HL-60 (cell line): Measurements from ENCODE around the gene C7orf57.
A peak's percentile ranks its signal among the peaks of the same experiment; 100 is the strongest.

Source experiments
- DNase-seq, 2 experiments: peaks; one replicate each; pipeline ENCODE4 v3.0.0-alpha.2; 2010 to 2020; ENCODE audit warnings: low read depth in 1 of 2, low spot score in 1 of 2
- H3K27ac ChIP-seq: fragments of 250-450 bp; sonication (Bioruptor Pico); replicated peaks from 2 replicates; pipeline ENCODE4 v1.5.1; 2020; ENCODE audit warnings: mild to moderate bottlenecking, moderate library complexity
- H3K27me3 ChIP-seq: fragments of 250-450 bp; sonication (Bioruptor Pico); 2 replicates; pipeline ENCODE4 v1.5.1; 2021; ENCODE audit warnings: mild to moderate bottlenecking, moderate library complexity; ENCODE audit not compliant: insufficient read depth, poor library complexity, severe bottlenecking
- H3K4me3 ChIP-seq: replicated peaks from 2 replicates; pipeline ENCODE4 v1.5.1; 2011; ENCODE audit warnings: mild to moderate bottlenecking, control low read depth, low read length; ENCODE audit not compliant: insufficient read depth
- GABPA ChIP-seq: IDR thresholded peaks from 2 replicates; pipeline ENCODE4 v1.6.1; 2012; ENCODE audit warnings: low read depth
- POLR2AphosphoS5 ChIP-seq: IDR thresholded peaks from 2 replicates; pipeline ENCODE4 v1.6.1; 2012; ENCODE audit warnings: low read depth
- SPI1 ChIP-seq: IDR thresholded peaks from 2 replicates; pipeline ENCODE4 v1.6.1; 2012; ENCODE audit warnings: low read depth, mild to moderate bottlenecking, borderline replicate concordance
- TF ChIP-seq, protein P1 (sequence below): IDR thresholded peaks from 2 replicates; pipeline ENCODE4 v1.6.1; 2012; ENCODE audit warnings: low read depth; ENCODE audit not compliant: insufficient replicate concordance
- TF ChIP-seq, protein P2 (sequence below): IDR thresholded peaks from one replicate; pipeline ENCODE4 v1.5.1; 2011; ENCODE audit warnings: low read length, control low read depth, inconsistent platforms; ENCODE audit not compliant: insufficient read depth

Gene C7orf57

DNA sequence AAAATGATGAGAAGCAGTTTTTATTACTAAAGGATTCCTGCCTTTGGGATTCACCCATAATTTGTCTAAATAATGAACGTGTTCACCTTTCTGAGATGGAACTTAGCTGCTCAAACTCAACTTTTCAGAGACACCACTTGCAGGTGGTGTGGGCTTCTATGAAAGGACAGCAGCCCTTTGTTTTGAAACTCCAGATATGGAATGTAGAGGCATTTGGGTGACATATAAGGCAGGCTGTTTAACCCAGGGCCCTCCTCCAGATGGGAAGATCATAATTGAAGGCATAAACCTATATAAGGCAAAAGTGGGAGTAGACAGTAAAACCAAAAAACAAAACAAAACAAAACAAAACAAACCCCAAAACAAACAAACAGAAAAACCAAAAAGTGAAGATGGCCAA is 44.1 kb upstream of the C7orf57 start:
- H3K27me3 ChIP-seq = no peaks in the 10 kb centered on the region
- no peak for TF ChIP-seq GABPA
- no peak for TF ChIP-seq SPI1
- TF ChIP-seq, protein P1, sequence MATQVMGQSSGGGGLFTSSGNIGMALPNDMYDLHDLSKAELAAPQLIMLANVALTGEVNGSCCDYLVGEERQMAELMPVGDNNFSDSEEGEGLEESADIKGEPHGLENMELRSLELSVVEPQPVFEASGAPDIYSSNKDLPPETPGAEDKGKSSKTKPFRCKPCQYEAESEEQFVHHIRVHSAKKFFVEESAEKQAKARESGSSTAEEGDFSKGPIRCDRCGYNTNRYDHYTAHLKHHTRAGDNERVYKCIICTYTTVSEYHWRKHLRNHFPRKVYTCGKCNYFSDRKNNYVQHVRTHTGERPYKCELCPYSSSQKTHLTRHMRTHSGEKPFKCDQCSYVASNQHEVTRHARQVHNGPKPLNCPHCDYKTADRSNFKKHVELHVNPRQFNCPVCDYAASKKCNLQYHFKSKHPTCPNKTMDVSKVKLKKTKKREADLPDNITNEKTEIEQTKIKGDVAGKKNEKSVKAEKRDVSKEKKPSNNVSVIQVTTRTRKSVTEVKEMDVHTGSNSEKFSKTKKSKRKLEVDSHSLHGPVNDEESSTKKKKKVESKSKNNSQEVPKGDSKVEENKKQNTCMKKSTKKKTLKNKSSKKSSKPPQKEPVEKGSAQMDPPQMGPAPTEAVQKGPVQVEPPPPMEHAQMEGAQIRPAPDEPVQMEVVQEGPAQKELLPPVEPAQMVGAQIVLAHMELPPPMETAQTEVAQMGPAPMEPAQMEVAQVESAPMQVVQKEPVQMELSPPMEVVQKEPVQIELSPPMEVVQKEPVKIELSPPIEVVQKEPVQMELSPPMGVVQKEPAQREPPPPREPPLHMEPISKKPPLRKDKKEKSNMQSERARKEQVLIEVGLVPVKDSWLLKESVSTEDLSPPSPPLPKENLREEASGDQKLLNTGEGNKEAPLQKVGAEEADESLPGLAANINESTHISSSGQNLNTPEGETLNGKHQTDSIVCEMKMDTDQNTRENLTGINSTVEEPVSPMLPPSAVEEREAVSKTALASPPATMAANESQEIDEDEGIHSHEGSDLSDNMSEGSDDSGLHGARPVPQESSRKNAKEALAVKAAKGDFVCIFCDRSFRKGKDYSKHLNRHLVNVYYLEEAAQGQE = no peak
- no peak for TF ChIP-seq POLR2AphosphoS5
- TF ChIP-seq, protein P2, sequence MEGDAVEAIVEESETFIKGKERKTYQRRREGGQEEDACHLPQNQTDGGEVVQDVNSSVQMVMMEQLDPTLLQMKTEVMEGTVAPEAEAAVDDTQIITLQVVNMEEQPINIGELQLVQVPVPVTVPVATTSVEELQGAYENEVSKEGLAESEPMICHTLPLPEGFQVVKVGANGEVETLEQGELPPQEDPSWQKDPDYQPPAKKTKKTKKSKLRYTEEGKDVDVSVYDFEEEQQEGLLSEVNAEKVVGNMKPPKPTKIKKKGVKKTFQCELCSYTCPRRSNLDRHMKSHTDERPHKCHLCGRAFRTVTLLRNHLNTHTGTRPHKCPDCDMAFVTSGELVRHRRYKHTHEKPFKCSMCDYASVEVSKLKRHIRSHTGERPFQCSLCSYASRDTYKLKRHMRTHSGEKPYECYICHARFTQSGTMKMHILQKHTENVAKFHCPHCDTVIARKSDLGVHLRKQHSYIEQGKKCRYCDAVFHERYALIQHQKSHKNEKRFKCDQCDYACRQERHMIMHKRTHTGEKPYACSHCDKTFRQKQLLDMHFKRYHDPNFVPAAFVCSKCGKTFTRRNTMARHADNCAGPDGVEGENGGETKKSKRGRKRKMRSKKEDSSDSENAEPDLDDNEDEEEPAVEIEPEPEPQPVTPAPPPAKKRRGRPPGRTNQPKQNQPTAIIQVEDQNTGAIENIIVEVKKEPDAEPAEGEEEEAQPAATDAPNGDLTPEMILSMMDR = no peak
- no peak for DNase-seq
- peak overlapping the region; percentile 68 for H3K27ac ChIP-seq
- H3K4me3 ChIP-seq = no peak overlapping the region

DNA sequence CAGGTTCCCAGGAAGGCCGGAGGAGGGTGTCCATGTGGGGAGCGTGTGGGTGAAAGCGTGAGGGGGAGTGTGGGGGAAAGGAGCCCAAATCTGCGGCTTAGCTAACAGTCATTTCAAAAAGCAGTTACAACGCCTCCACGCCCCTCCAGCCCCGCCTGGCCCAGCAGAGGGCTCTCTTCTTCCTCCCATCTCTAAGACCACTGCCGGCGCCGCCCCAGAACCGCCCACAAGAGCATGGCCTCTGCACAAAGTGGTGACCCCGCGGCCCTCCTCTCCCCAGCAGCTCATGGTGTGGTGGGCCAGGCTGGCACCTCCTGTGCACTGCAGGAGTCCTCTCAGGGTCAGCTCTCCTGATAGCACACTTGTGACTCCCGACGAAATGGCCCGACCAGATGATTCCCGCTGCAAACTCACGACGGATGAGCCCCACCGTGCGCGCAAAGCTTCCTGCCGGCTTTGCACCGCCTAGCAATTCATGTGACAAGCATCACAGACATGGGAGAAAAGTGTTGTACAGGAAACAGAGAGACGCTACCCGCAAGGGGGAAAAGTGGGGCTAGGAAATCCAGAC is 43.5 kb upstream of the C7orf57 start:
- DNase-seq = peak; percentile 57 to 91

DNA sequence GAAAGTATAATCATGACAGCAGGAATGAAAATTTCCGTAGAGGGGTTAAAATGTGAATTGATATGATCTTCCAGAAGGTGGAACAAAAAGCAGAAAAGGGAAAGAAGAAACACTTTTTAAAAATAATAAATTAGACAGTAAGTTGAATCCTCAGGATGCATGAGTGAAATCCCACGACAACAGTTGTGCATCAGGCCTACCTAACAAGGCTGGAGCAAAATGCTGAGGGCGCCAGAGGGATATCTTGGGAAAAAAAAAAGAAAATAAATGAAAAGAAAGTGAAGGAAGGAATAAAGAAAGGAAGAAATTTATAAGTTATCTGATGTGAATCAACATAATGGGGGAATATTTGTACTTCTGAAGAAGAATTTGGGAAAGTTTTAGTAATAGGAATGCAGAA is 42.9 kb upstream of the C7orf57 start:
- H3K4me3 ChIP-seq = peak overlapping the region; percentile 59

More for the DNA sequence above, 43.5 kb upstream of the C7orf57 start:
- Histone ChIP-seq H3K27ac (peak overlapping the region; percentile 68), H3K27me3 (no peaks in the 10 kb centered on the region), H3K4me3 (peak overlapping the region; percentile 59)
- TF ChIP-seq GABPA = no peak
- no peak for TF ChIP-seq SPI1
- TF ChIP-seq POLR2AphosphoS5 = peak; percentile 81
- TF ChIP-seq, protein P2 = peak; percentile 57
- TF ChIP-seq, protein P1 = peak; percentile 51

More for the DNA sequence above, 42.9 kb upstream of the C7orf57 start:
- no peak for DNase-seq
- Histone ChIP-seq H3K27me3 (no peaks in the 10 kb centered on the region), H3K27ac (peak overlapping the region; percentile 68)
- TF ChIP-seq SPI1 (no peak), POLR2AphosphoS5 (no peak), GABPA (no peak)
- TF ChIP-seq, protein P1 = no peak
- TF ChIP-seq, protein P2 = no peak
